ENCODE measurements around the gene IGSF6.

IGSF6 gene

DNA sequence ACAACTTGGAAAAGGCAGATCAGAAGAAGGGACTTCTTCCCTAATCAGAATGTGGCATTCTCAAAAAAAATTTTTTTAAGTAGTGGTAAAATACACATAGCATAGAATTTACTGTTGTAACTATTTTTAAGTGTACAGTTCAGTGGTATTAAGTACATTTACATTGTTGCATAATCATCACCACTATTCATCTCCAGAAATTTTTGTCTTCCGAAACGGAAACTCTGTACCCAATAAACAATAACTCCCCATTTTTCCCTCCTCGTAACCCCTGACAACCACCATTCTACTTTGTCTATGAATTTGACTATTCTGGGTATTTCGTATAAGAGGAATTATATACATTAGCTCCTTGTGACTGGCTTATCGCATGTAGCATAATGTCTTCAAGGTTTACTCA, 34.1 kb downstream of the IGSF6 start:
- WGBS, 2 experiments, result 90 to 96% methylated on average over 5 of the region's 5 CpGs
- Histone ChIP-seq H3K27me3 (ENCODE audit: control insufficient read depth, insufficient read depth, low read length, poor library complexity, severe bottlenecking) (no peaks in the 10 kb centered on the region), H3K9me3 (ENCODE audit: control insufficient read depth, low read length) (no peaks in the 10 kb centered on the region), H3K4me3 (ENCODE audit: insufficient read depth, low read depth, low read length) (no peak overlapping the region), H3K4me1 (ENCODE audit: control insufficient read depth, insufficient read depth, low read length) (no peaks in the 10 kb centered on the region), H3K27ac (ENCODE audit: insufficient read depth, low read depth, low read length, poor library complexity, severe bottlenecking) (no peak overlapping the region), H3K36me3 (ENCODE audit: control insufficient read depth, insufficient read depth, low read length) (peaks cover 3% of the 10 kb centered on the region)

DNA sequence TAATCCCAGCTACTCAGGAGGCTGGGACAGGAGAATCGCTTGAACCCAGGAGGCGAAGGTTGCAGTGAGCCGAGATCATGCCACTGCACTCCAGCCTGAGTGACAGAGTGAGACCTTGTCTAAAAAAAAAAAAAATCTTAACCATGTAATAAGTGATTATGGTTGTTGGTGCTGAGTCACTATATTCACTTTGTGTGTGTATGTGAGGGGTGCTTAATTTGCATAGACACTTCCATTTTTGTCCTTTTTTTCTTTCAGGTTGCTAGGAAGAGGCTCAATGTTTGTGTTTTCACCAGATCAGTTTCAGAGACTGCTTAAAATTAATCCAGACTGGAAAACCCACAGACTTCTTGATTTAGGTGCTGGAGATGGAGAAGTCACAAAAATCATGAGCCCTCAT, 34.8 kb downstream of the IGSF6 start:
- H3K4me1 ChIP-seq (ENCODE audit: control insufficient read depth, insufficient read depth, low read length), result no peaks in the 10 kb centered on the region
- no peaks in the 10 kb centered on the region for H3K27me3 ChIP-seq (ENCODE audit: control insufficient read depth, insufficient read depth, low read length, poor library complexity, severe bottlenecking)
- no peak overlapping the region for H3K4me3 ChIP-seq (ENCODE audit: insufficient read depth, low read depth, low read length)
- H3K27ac ChIP-seq (ENCODE audit: insufficient read depth, low read depth, low read length, poor library complexity, severe bottlenecking), result no peak overlapping the region
- H3K9me3 ChIP-seq (ENCODE audit: control insufficient read depth, low read length), result no peaks in the 10 kb centered on the region
- no peaks in the 10 kb centered on the region for H3K36me3 ChIP-seq (ENCODE audit: control insufficient read depth, insufficient read depth, low read length)
- 98 to 99% methylated on average over 3 of the region's 3 CpGs for WGBS, 2 experiments

DNA sequence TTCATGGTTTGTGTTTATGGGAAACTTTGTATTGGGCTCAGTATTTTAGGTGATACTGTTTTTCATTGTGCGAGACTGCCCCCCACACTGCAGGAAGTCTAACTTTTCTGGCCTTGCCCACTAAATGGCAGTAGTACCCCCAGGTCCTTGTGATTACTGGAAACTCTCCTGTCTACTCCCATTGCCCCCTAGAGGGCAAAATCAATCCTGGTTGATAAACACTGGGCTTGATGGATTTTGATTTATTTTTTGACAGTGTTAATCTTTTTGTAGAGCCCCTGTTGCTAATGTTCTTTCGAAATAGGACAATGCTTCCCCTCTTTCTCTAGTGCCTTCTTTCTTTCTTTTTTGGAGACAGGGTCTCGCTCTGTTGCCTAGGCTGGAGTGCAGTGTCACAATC, 37.5 kb downstream of the IGSF6 start:
- WGBS, 2 experiments, result 91 to 96% methylated on average over 3 of the region's 3 CpGs
- H3K27ac ChIP-seq (ENCODE audit: insufficient read depth, low read depth, low read length, poor library complexity, severe bottlenecking), result no peak overlapping the region

DNA sequence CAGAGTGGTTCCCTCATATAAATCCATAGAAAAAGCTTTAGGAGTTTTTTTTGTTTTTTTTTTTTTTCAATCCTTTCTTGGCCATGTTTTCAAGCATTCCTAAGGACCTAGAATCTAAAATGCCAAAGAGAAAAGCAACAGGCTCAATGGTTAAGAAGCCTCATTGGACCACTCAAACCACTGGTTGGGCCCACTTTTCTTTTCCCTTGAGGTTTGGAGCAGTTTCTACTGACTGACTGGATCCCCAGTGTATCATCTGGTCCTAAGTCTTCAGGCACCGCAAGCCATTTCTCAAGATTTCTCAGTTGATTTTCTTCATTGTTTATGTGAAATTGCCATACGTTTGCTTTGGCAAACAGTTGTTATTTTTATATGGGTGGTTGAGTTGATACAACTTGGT, 38.6 kb downstream of the IGSF6 start:
- H3K9me3 ChIP-seq (ENCODE audit: control insufficient read depth, low read length), result no peaks in the 10 kb centered on the region
- H3K27me3 ChIP-seq (ENCODE audit: control insufficient read depth, insufficient read depth, low read length, poor library complexity, severe bottlenecking), result no peaks in the 10 kb centered on the region
- 95% methylated on average over 1 to 2 of the region's 2 CpGs for WGBS, 2 experiments
- H3K36me3 ChIP-seq (ENCODE audit: control insufficient read depth, insufficient read depth, low read length), result no peaks in the 10 kb centered on the region
- peaks cover 15% of the 10 kb centered on the region for H3K4me1 ChIP-seq (ENCODE audit: control insufficient read depth, insufficient read depth, low read length)
- H3K4me3 ChIP-seq (ENCODE audit: insufficient read depth, low read depth, low read length), result no peak overlapping the region
- no peak overlapping the region for H3K27ac ChIP-seq (ENCODE audit: insufficient read depth, low read depth, low read length, poor library complexity, severe bottlenecking)

More for the DNA sequence above, 37.5 kb downstream of the IGSF6 start:
- H3K27me3 ChIP-seq (ENCODE audit: control insufficient read depth, insufficient read depth, low read length, poor library complexity, severe bottlenecking), result no peaks in the 10 kb centered on the region
- no peak overlapping the region for H3K4me3 ChIP-seq (ENCODE audit: insufficient read depth, low read depth, low read length)
- peaks cover 8% of the 10 kb centered on the region for H3K4me1 ChIP-seq (ENCODE audit: control insufficient read depth, insufficient read depth, low read length)
- H3K9me3 ChIP-seq (ENCODE audit: control insufficient read depth, low read length), result no peaks in the 10 kb centered on the region
- no peaks in the 10 kb centered on the region for H3K36me3 ChIP-seq (ENCODE audit: control insufficient read depth, insufficient read depth, low read length)

DNA sequence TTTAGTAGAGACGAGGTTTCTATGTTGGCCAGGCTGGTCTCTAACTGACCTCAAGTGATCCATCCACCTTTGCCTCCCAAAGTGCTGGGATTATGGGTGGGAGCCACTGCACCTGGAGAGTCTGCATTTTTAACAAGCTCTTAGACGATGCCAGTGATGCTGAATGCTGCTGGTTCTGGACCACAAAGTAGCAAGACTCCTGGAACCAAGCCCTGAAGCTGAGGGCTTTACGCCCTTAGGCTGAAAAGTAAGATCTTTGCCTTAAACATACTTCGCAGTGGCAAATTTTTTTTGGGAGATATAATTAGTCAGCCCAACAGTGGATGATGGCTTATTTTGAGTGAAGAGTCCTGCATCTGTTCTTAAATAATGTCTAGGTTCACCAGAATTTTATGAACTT, 39.0 kb downstream of the IGSF6 start:
- no peak overlapping the region for H3K4me3 ChIP-seq (ENCODE audit: insufficient read depth, low read depth, low read length)
- H3K4me1 ChIP-seq (ENCODE audit: control insufficient read depth, insufficient read depth, low read length), result peaks cover 15% of the 10 kb centered on the region
- 95 to 97% methylated on average over 4 of the region's 4 CpGs for WGBS, 2 experiments

DNA sequence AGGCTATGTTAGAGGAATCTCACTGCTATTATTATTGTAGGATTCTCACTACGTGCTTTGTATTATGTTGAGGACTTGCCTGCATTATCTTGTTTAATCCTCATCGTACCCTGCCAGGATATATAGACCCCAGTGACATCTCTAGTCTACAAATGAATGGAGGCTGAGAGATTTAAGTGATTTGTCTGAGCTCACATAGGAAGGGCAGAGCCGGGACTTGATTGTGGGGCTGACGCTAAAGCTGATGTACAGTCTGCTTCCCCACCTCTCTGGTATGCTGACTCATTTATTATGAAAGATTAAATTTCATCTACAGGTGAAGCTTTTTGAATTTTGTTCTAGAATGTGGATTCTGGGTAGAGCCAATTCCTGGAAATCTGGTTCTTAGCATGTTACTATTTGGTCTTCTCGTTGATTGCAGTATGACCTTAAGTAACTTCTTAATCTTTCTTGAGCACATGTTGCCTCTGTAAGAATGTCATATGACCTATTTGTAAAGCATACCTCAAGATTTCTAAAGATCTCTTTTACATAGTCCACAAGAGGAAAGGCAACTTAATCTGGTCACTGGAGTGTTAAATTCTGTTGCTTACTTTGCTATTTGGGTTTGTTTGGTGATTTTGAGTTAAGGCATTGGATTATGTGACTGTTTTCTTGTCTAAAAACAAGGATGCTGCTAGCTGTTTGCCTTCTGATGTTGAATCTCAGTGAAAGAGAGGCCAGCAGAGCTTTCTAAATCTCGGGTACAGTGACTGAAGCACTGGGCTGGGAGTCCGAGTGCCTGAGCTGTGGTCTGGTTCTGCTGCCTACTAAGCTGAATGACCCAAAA, 40.6 kb downstream of the IGSF6 start:
- 74 to 81% methylated on average over 7 of the region's 7 CpGs for WGBS, 2 experiments
- no peaks in the 10 kb centered on the region for H3K9me3 ChIP-seq (ENCODE audit: control insufficient read depth, low read length)
- H3K36me3 ChIP-seq (ENCODE audit: control insufficient read depth, insufficient read depth, low read length), result no peaks in the 10 kb centered on the region
- no peak overlapping the region for H3K27ac ChIP-seq (ENCODE audit: insufficient read depth, low read depth, low read length, poor library complexity, severe bottlenecking)
- H3K4me3 ChIP-seq (ENCODE audit: insufficient read depth, low read depth, low read length), result no peak overlapping the region
- H3K4me1 ChIP-seq (ENCODE audit: control insufficient read depth, insufficient read depth, low read length), result peaks cover 15% of the 10 kb centered on the region
- no peaks in the 10 kb centered on the region for H3K27me3 ChIP-seq (ENCODE audit: control insufficient read depth, insufficient read depth, low read length, poor library complexity, severe bottlenecking)

More for the DNA sequence above, 39.0 kb downstream of the IGSF6 start:
- H3K27me3 ChIP-seq (ENCODE audit: control insufficient read depth, insufficient read depth, low read length, poor library complexity, severe bottlenecking), result no peaks in the 10 kb centered on the region
- no peaks in the 10 kb centered on the region for H3K36me3 ChIP-seq (ENCODE audit: control insufficient read depth, insufficient read depth, low read length)
- H3K27ac ChIP-seq (ENCODE audit: insufficient read depth, low read depth, low read length, poor library complexity, severe bottlenecking), result no peak overlapping the region
- no peaks in the 10 kb centered on the region for H3K9me3 ChIP-seq (ENCODE audit: control insufficient read depth, low read length)

DNA sequence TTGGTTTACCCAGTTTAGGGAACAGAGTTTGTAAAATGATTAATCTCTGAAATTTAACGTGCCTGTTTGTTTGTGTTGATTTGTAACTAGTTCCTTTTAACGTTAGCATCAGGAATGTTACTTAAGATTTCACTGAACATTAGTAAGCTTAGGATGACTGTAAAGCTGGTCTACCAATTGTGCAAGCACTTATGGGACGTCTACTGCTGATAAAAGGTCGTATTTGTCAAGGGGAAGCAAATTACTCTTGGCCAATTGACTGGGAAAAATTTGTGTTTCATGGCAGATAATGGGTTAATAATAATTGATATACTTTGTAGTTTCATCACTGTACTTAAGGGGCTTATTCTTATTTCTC, 41.2 kb downstream of the IGSF6 start:
- whole genome bisulfite sequencing, 2 experiments, result 86 to 89% methylated on average over 4 of the region's 4 CpGs
- H3K4me1 ChIP-seq (ENCODE audit: control insufficient read depth, insufficient read depth, low read length), result peaks cover 15% of the 10 kb centered on the region

DNA sequence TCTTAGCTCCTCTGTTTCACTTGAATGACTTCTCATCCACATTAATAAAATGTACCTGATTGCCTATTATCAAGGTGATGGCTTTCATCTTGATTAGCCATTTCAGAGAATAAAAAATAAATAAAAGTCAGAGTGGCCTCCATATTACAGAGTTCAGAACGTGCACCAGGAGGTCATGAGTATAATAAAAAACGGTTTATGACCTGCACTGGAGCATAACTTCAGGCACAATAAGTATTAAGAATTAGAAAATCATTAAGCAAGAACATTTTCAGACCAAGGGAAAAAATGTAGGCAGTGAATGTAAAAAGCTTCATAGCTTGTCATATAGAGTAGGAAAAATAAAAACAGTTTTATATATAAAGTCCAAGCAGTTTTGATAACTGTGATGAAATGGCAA, 41.6 kb downstream of the IGSF6 start:
- H3K4me1 ChIP-seq (ENCODE audit: control insufficient read depth, insufficient read depth, low read length), result peaks cover 15% of the 10 kb centered on the region
- WGBS, 2 experiments, result 88 to 100% methylated on average over 2 of the region's 2 CpGs
- no peaks in the 10 kb centered on the region for H3K9me3 ChIP-seq (ENCODE audit: control insufficient read depth, low read length)
- H3K27me3 ChIP-seq (ENCODE audit: control insufficient read depth, insufficient read depth, low read length, poor library complexity, severe bottlenecking), result no peaks in the 10 kb centered on the region
- no peak overlapping the region for H3K4me3 ChIP-seq (ENCODE audit: insufficient read depth, low read depth, low read length)
- H3K27ac ChIP-seq (ENCODE audit: insufficient read depth, low read depth, low read length, poor library complexity, severe bottlenecking), result no peak overlapping the region
- no peaks in the 10 kb centered on the region for H3K36me3 ChIP-seq (ENCODE audit: control insufficient read depth, insufficient read depth, low read length)

More for the DNA sequence above, 41.2 kb downstream of the IGSF6 start:
- no peak overlapping the region for H3K27ac ChIP-seq (ENCODE audit: insufficient read depth, low read depth, low read length, poor library complexity, severe bottlenecking)
- no peaks in the 10 kb centered on the region for H3K36me3 ChIP-seq (ENCODE audit: control insufficient read depth, insufficient read depth, low read length)
- no peaks in the 10 kb centered on the region for H3K27me3 ChIP-seq (ENCODE audit: control insufficient read depth, insufficient read depth, low read length, poor library complexity, severe bottlenecking)
- H3K9me3 ChIP-seq (ENCODE audit: control insufficient read depth, low read length), result no peaks in the 10 kb centered on the region
- H3K4me3 ChIP-seq (ENCODE audit: insufficient read depth, low read depth, low read length), result no peak overlapping the region

DNA sequence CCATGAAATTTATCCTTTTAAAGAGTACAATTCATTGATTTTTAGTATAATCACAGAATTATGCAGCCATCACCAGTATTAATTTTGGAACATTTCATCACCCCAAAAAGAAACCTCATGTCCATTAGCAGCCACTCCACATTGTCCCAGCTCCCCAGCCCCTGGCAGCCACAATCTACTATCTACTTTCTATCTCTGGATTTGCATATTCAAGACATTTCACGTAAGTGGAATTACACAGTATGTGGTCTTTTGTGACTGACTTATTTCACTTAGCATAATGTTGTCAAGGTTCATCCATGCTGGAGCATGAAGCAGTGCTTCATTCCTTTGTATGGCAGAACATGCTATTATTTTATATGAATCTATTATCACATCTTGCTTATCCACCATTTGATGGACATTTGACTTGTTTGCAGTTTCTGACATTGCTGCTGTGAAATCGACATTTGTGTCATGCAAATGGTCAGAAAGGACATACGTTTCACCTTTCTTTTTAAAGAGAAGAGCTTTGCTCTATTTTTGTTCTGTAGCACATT, 42.3 kb downstream of the IGSF6 start:
- 65 to 69% methylated on average over 3 of the region's 3 CpGs for WGBS, 2 experiments
- no peak overlapping the region for H3K4me3 ChIP-seq (ENCODE audit: insufficient read depth, low read depth, low read length)
- H3K27me3 ChIP-seq (ENCODE audit: control insufficient read depth, insufficient read depth, low read length, poor library complexity, severe bottlenecking), result no peaks in the 10 kb centered on the region
- no peaks in the 10 kb centered on the region for H3K36me3 ChIP-seq (ENCODE audit: control insufficient read depth, insufficient read depth, low read length)
- peaks cover 15% of the 10 kb centered on the region for H3K4me1 ChIP-seq (ENCODE audit: control insufficient read depth, insufficient read depth, low read length)
- no peaks in the 10 kb centered on the region for H3K9me3 ChIP-seq (ENCODE audit: control insufficient read depth, low read length)
- no peak overlapping the region for H3K27ac ChIP-seq (ENCODE audit: insufficient read depth, low read depth, low read length, poor library complexity, severe bottlenecking)

DNA sequence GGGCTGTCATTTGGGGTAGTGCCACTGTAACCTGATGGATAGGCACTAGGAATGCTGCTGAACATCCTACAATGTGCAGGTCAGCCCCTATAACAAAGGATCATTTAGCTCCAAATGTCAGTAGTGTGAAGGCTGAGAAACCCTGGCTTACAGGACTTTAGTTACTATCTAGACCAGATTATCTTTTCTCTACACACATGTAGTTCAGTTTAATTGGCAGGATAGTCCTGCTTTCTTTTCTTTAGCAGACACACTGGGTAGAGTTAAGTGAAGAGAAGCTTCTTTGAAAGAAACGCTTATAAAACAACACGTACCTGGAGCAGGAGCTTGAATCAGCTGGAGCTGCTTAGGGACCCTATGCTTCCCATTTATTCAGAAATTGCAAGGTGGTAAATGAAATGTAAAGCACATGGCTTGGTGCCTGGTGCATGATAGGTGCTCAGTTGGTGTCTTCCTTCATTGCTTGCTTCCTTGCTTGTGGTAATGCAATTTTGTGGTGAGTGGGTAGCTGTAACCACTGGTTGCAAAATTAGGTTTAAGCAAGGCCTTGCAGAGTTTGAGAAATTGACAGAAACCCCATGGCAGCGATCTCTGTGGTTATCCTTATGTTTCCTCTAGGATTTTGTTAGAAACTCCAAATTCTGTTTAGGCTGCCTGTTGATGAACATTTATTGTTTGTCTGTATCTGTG, 43.6 kb downstream of the IGSF6 start:
- Histone ChIP-seq H3K27ac (ENCODE audit: insufficient read depth, low read depth, low read length, poor library complexity, severe bottlenecking) (no peak overlapping the region), H3K4me1 (ENCODE audit: control insufficient read depth, insufficient read depth, low read length) (peaks cover 15% of the 10 kb centered on the region), H3K9me3 (ENCODE audit: control insufficient read depth, low read length) (no peaks in the 10 kb centered on the region), H3K4me3 (ENCODE audit: insufficient read depth, low read depth, low read length) (no peak overlapping the region), H3K36me3 (ENCODE audit: control insufficient read depth, insufficient read depth, low read length) (no peaks in the 10 kb centered on the region), H3K27me3 (ENCODE audit: control insufficient read depth, insufficient read depth, low read length, poor library complexity, severe bottlenecking) (no peaks in the 10 kb centered on the region)
- WGBS, 2 experiments, result 89 to 96% methylated on average over 3 of the region's 3 CpGs
